Smooth muscle cell (in vitro differentiated cells): ENCODE measurements around the gene CALML5. TPM values are rescaled to one million over a fixed set of nuclear protein-coding genes. Genes with fewer than 3 reads are reported as not detected.

ENCODE experiments used
- DNase-seq: peaks from one replicate; lab custom pipeline; 2025; ENCODE audit not compliant: unreplicated experiment; lab: John Stamatoyannopoulos, UW
- H2AFZ ChIP-seq: fragments of 200-600 bp; sonication (generic); 2 replicates; pipeline ENCODE4 v1.6.0; 2016; ENCODE audit warnings: antibody characterized with exemption, low read depth, mild to moderate bottlenecking
- H3F3A ChIP-seq: fragments of 200-600 bp; sonication (generic); 2 replicates; pipeline ENCODE4 v1.6.0; 2017; ENCODE audit warnings: antibody characterized with exemption, low read depth
- H3K27ac ChIP-seq: fragments of 200-600 bp; sonication (generic); 2 replicates; pipeline ENCODE4 v1.5.1; 2016; ENCODE audit warnings: low read depth, mild to moderate bottlenecking
- H3K27me3 ChIP-seq: fragments of 200-600 bp; sonication (generic); 2 replicates; pipeline ENCODE4 v1.6.1; 2016; ENCODE audit warnings: low read depth, mild to moderate bottlenecking
- H3K36me3 ChIP-seq: fragments of 200-600 bp; sonication (generic); 2 replicates; pipeline ENCODE4 v1.5.1; 2016; ENCODE audit warnings: low read depth
- H3K4me1 ChIP-seq: fragments of 200-600 bp; sonication (generic); 2 replicates; pipeline ENCODE4 v1.5.1; 2016; ENCODE audit warnings: low read depth
- H3K4me2 ChIP-seq: fragments of 200-600 bp; sonication (generic); 2 replicates; pipeline ENCODE4 v1.6.0; 2016; ENCODE audit warnings: mild to moderate bottlenecking
- H3K4me3 ChIP-seq: fragments of 200-600 bp; sonication (generic); 2 replicates; pipeline ENCODE4 v1.5.1; 2016; ENCODE audit warnings: mild to moderate bottlenecking
- H3K79me2 ChIP-seq: fragments of 200-600 bp; sonication (generic); 2 replicates; pipeline ENCODE4 v1.6.0; 2016; ENCODE audit warnings: low read depth, mild to moderate bottlenecking
- H3K9ac ChIP-seq: fragments of 200-600 bp; sonication (generic); 2 replicates; pipeline ENCODE4 v1.6.0; 2016; ENCODE audit warnings: low read depth
- H3K9me3 ChIP-seq: fragments of 200-600 bp; sonication (generic); replicated peaks from 2 replicates; pipeline ENCODE4 v1.5.1; 2016; ENCODE audit warnings: low read depth
- H4K20me1 ChIP-seq: fragments of 200-600 bp; sonication (generic); 2 replicates; pipeline ENCODE4 v1.6.0; 2016; ENCODE audit warnings: low read depth
- WGBS: methylation state at CpG from one replicate; pipeline ENCODE4 v1.1.7; 2016; ENCODE audit warnings: low lambda C conversion rate; 5-methylcytosine and 5-hydroxymethylcytosine counted together
- polyA plus RNA-seq: library from polyadenylated mRNA; unstranded; fragments of >200 nt; fragmentation: Nextera tagmentation; extraction: Ambion mirVana; gene quantifications from 2 replicates; pipeline ENCODE4 v1.2.1, GENCODE V29; 2016
- total RNA-seq: library from RNA; depleted of rRNA; stranded (reverse); fragments of >200 nt; gene quantifications from 2 replicates; pipeline ENCODE4 v1.2.3, GENCODE V29; 2014
- TF ChIP-seq, protein P1 (sequence below): fragments of 200-600 bp; sonication (generic); IDR thresholded peaks from 2 replicates; pipeline ENCODE4 v1.5.1; 2017; ENCODE audit warnings: borderline replicate concordance, mild to moderate bottlenecking, antibody characterized with exemption; ENCODE audit not compliant: insufficient read depth, poor library complexity, severe bottlenecking

Gene CALML5
- total and polyA plus RNA-seq, 2 experiments from 2014 or later = 16.5 to 24.3 TPM

DNA sequence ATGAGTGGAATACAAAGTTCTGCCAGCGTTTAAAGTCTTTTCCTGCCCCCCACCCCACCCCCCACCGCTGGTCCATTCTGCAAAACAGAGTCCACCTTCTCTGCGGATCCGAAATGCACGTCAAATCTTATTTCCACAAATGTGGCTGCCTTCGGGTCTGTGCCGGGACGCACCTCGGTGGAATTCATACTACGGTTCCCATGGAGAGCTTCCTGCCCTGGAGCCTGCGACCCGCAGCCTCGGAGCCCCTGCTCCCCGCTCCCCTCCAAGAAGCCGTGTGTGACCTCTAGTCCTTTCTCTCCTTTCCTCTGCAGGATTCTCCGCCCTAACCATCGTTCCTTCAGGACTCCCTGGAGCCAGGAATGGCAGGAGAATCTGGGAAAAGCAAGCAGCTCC is 12.5 kb upstream of the CALML5 start:
- no peak for DNase-seq

DNA sequence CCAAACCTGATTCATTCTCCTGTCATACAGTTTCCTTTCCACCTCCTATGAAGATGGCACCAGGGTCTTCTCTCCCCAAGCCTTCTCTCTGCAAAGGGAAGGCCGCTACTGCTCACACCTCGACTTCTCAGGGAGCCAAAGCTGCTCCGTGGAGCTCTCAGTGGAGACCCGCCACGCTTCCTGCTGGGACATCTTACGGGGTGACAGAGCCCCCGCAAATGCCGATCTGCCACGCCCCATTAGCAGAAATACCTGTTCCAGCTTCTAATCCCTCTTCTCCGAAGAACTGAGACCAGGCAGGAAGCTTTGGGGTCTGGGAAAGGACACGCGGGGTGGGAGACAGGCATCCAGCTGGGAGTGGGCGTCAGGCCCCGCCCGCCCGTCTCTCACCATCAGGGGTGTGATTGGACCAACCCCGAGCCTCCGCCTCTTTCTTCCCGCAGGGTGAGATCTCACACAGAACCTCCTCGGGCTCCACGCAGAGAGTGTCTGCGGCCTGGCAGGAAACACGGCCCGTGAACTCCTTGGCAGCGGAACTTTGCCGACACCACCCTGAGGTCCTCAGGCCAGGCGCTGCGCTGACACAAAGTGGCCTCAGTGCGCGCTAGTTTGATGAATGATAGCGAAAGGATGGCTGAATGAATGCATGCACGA is 12.0 kb upstream of the CALML5 start:
- 95% methylated on average over 30 of the region's 32 CpGs for WGBS
- Histone ChIP-seq H2AFZ (no peak overlapping the region), H3F3A (no peaks in the 10 kb centered on the region), H3K36me3 (no peaks in the 10 kb centered on the region), H3K4me3 (no peak overlapping the region), H3K27ac (no peak overlapping the region), H3K79me2 (no peaks in the 10 kb centered on the region), H4K20me1 (no peaks in the 10 kb centered on the region), H3K4me1 (peaks cover 16% of the 10 kb centered on the region), H3K9me3 (no peaks in the 10 kb centered on the region), H3K27me3 (no peaks in the 10 kb centered on the region), H3K9ac (no peak overlapping the region), H3K4me2 (no peak overlapping the region)
- DNase-seq = no peak
- TF ChIP-seq, protein P1, sequence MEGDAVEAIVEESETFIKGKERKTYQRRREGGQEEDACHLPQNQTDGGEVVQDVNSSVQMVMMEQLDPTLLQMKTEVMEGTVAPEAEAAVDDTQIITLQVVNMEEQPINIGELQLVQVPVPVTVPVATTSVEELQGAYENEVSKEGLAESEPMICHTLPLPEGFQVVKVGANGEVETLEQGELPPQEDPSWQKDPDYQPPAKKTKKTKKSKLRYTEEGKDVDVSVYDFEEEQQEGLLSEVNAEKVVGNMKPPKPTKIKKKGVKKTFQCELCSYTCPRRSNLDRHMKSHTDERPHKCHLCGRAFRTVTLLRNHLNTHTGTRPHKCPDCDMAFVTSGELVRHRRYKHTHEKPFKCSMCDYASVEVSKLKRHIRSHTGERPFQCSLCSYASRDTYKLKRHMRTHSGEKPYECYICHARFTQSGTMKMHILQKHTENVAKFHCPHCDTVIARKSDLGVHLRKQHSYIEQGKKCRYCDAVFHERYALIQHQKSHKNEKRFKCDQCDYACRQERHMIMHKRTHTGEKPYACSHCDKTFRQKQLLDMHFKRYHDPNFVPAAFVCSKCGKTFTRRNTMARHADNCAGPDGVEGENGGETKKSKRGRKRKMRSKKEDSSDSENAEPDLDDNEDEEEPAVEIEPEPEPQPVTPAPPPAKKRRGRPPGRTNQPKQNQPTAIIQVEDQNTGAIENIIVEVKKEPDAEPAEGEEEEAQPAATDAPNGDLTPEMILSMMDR = no peak

More for the DNA sequence above, 12.5 kb upstream of the CALML5 start:
- Histone ChIP-seq H3K4me2 (no peak overlapping the region), H3K27ac (no peak overlapping the region), H3K79me2 (no peaks in the 10 kb centered on the region), H3K4me1 (peaks cover 16% of the 10 kb centered on the region), H3F3A (no peaks in the 10 kb centered on the region), H2AFZ (no peak overlapping the region), H3K9me3 (no peaks in the 10 kb centered on the region), H3K4me3 (no peak overlapping the region), H3K9ac (no peak overlapping the region), H3K27me3 (no peaks in the 10 kb centered on the region), H3K36me3 (no peaks in the 10 kb centered on the region), H4K20me1 (no peaks in the 10 kb centered on the region)
- TF ChIP-seq, protein P1 = no peak
- 97% methylated on average over 17 of the region's 17 CpGs for WGBS

DNA sequence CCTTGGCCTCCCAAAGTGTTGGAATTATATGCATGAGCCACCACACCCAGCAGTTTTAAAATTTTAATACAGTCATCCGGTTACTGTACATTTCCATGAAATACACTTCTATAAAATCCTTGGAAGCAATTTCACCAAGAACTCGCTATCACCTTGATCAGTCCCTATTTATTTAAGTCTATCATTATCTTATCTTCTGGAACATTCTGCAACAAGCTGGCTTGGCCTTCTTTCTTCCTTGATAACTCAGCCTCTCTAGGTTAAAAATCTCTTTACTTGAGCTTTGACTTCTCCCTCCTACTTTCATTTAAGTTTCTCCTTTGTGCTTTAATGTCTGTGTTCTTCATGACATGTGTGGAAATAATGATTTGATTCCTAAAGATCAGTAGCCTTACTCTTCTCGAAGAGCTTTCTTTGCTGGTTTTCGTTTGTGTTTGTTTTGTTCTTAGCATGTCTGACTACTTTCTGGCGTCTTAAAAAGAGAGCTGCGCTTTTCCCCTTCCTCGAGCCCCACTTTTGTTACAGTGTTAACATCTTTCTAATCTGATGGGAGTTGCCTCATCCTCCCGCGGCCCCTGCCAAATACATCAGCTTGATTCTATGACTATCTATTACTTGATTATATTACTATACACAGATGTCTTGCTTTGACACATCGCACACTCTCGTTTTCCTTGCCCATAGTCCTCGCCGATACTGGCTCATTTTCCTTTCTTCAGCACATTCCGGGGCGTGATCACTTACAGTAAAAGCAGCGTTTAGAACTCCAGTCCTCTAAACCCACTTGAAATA is 11.1 kb upstream of the CALML5 start:
- TF ChIP-seq, protein P1 = no peak
- Histone ChIP-seq H3K4me2 (no peak overlapping the region), H3K79me2 (no peaks in the 10 kb centered on the region), H3K4me1 (peaks cover 16% of the 10 kb centered on the region), H3K36me3 (no peaks in the 10 kb centered on the region), H4K20me1 (no peaks in the 10 kb centered on the region), H3K27ac (no peak overlapping the region), H3K27me3 (no peaks in the 10 kb centered on the region), H3K9me3 (no peaks in the 10 kb centered on the region), H3K4me3 (no peak overlapping the region), H3F3A (no peaks in the 10 kb centered on the region), H3K9ac (no peak overlapping the region), H2AFZ (no peak overlapping the region)
- 79% methylated on average over 16 of the region's 16 CpGs for WGBS
- no peak for DNase-seq
